Middle frontal gyrus (tissue), 1 donor: ENCODE data around the gene KCNQ1.

Experiments
- DNase-seq: peaks from one replicate; pipeline ENCODE4 v3.0.0-alpha.2; 2015; ENCODE audit warnings: low spot score; ENCODE audit errors: extremely low spot score

The KCNQ1 gene

DNA sequence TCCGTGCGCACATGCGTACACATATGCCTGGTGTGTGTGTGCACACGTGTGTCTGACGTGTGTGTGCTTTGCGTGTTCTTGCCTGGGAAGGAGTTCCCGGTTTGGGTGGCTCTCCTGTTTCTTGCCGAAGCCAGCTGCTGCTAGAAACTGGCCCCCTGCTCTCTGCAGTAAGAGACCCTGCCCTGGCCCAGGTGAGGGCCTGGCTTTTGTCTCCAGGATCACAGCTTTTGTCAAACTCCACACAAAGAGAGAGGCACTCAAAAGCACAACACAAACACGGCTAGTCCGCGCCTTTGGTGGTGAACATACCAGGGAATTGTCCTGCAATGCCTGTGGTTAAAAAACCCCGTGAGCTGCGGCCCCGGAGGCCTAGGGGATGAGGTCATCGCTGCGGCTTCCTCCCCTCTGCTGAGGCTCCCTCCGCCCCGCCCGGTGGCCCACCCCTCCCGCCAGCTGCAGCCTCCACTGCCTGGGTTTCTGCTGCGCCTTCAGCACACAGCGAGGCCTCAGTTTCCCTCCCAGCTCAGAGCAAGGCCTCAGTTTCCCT is 88.9 kb downstream of the KCNQ1 start:
- DNase-seq, result no peak

DNA sequence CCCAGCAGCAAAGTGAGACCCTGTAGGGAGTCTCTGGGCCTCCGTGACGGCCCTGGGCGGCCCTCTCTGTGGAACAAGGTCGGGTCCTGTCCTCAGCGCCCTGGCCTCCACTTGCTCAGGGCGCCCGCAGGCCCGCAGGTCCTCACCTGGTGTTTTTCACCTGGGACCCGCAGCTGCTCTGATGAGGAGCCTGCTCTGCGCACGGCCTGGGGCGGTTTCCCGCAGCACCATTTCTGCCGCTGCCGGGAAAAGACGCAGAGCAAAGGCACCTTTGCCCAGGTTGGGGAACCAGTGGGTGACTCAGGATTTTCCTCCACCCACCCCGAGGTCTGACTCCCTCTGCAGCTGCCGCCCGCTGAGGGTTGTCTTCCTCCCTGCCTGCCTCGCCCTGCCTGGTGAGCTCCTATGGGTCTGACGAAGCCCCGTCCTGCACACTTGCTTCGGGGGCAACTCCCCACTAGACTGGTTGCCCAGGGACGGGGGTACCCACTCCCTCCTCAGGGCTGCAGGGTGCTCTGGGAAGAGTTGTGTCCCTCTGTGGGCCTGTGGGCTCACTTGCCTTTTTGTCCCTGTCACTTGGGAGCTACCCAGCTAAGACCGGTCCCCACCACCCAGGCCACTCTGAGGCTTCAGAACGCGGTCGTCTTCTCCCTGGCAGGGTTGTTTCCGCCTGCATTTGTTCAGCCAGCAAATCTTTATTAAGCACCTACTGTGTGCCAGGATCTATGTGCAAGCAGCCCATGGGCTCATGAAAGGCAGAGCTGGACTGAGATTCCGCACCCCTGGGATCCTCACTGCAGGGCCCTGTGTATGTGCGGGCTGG is 89.5 kb downstream of the KCNQ1 start:
- DNase-seq, result no peak

DNA sequence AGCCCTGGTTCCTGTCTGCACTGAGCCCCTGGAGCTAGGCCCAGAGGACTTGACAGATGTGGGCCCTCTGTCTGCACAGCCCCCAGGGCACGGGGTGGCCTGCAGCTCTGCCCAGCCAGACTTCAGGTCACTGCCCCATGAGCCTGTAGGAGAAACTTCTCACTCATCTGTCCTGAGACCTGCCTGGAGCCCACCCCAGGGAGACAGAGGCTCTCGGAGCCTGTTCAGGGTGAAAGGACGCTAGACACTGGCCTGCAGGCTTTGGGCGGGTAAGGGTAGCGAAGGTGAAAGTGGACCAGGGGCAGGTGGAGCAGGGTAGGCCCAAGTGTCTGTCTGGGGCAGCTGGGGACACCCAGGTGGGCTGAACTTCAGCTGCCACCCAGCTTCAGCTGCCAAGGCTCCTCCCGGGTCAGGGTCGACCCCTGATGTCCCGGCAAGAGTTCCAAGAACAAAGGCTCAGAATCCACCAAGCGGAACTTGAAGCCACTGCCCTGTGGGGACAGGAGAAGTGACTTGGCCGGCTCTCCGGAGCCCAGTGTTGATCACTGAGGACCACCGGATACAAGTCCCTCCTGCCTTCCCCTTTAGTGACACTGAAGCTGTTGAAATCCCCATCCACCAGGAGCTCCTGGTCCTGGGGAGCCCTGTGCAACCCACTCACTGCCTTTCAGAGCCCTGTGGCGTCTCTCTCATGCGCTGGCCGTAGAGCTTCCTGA is 90.3 kb downstream of the KCNQ1 start:
- DNase-seq, result no peak

DNA sequence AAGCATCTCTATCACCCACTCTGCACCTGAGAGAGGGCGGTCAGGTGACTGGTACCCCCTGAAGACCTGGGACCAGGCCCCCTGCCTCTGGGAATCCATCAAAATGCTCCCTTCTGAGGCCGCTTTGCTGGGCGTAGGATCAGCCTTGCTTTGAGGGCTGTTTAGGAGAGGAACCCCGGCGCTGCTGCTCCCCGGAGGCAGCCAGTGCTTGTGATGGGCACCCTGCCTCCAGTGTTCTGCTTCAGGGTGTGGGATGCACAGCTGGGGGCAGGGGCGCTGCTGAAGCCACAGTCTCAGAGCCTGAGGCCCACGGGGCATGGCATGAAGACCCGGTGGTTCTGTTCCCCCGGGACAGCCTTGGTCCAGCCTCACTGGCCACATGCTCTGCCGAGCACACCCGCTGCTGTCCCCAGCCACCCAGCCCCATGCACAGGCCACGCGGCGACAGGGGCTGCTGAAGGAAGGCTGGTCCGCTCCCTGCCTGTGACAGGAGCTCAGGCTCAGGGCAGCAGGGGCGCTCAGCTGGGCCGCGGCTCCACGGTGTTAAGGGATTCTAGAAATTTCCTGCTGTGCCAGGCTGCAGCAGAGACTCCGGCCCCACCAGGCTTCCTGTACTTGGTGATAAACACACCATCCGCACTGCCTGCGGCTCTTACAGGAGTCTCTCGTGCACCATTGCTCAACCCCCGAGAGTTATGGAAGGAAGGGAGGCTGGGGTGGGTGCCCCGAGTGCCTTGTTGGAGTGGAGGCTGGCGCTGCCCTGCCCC is 91.0 kb downstream of the KCNQ1 start:
- DNase-seq, result no peak

DNA sequence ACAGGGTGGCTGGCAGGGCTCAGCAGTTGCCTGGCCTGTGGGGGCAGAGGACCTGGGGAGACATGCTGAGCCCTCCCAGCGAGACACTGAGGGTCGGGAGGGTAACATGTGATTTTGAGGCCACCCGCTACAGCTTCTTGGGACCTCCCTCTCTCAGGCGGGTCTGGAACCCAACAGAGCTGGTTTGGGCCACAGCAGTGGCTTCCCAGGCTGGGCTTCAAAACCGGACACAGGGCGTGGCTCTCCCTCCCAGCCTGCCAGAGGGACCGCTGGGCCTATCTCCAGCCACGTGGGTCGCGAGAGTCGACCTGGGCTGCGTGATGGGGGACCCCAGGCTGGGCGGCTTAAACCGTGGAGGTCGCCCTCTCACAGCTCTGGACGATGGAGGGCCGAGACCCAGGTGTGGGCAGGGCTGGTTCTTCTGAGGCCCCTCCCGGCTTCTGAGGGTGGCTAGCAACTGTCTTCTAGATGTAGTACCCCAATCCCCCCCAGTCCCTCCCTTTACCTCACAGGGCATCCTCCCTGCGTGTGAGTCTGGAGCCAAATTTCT is 91.7 kb downstream of the KCNQ1 start:
- no peak for DNase-seq

DNA sequence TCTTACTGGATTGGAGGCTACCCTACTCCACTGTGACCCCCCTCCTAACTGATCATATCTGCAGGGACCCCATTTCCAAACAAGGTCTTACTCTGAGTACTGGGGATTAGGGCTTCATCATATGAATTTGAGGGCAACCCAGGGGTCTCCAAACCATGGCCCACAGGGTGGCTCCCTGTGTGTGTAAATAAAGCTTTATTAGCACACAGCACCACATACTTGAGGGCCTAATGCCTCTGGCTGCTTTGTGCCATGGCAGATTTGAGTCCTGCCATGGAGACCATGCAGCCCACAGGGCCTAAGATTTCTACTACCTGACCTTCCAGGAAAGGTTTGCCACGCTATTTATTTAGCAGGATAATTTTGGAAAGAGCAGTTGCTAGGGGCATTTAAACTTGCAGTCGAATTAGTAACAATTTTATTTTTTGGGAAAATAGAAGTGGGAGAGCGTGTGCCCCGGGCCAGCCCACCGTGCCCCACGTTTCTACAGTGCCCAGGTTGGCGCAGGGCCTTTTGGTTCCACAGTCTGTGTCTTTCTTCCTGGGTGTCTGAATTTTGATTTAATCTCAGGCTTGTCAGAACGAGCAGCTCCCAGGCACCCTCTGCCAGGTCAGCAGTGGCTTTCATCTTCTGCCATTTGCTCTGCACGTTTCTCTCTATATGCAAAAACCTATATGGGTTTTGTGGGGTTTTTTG is 92.3 kb downstream of the KCNQ1 start:
- DNase-seq, result no peak

DNA sequence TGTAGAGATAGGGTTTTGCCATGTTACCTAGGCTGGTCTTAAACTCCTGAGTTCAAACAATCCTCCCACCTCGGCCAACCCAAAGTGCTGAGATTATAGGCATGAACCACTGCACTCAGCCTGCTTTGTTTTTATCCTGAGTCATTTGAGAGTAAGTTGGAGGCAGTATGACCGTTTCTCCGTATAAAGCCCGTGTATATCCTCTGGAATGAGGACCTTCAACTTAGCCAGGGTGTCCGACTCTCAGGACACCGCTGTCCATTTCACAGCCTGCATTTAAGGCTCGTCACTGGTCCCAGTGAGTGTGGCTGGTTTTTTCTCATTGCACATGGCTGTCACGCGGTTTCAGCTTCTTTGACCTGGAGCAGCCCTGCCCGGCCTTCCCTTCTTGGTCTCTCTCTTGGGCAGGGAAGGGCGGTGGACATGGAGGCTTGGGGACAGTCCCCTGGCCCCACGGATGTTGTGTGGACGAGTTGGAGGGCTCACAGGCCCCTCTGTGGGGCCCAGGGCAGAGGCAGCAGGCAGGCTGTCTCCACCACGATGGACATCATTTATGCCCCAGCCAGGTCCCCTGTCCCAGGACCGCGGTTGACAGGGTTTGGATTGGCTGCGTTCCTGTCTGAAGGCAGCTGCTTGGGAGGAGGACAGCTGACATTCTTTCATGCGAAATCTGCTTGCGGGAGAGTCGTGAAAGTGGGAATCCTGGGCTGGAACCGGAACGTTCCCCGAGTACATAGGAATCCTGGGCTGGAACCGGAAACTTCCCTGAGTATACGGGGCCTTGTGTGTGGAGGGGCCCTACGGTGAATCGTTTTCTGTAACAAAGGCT is 93.3 kb downstream of the KCNQ1 start:
- no peak for DNase-seq

DNA sequence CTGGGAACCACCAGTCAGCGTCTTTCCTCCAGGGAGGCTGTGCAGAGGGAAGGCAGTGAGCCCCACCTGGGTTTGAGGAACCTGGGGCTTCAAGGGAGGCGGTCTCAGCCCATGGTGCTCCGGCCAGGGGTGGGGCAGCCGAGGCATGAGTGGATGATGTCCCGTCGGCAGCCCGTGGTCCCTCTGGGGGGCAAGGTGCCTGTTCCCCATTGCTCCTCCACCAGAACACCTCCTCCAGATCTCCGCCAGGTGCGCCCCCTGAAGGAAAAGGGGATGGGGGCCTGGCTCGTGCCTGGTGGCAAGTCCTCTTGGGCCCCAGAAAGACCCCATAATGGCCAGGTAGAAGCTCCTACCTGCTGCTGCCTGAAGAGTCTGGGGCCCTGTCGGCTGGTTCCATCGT is 94.1 kb downstream of the KCNQ1 start:
- DNase-seq, result no peak

DNA sequence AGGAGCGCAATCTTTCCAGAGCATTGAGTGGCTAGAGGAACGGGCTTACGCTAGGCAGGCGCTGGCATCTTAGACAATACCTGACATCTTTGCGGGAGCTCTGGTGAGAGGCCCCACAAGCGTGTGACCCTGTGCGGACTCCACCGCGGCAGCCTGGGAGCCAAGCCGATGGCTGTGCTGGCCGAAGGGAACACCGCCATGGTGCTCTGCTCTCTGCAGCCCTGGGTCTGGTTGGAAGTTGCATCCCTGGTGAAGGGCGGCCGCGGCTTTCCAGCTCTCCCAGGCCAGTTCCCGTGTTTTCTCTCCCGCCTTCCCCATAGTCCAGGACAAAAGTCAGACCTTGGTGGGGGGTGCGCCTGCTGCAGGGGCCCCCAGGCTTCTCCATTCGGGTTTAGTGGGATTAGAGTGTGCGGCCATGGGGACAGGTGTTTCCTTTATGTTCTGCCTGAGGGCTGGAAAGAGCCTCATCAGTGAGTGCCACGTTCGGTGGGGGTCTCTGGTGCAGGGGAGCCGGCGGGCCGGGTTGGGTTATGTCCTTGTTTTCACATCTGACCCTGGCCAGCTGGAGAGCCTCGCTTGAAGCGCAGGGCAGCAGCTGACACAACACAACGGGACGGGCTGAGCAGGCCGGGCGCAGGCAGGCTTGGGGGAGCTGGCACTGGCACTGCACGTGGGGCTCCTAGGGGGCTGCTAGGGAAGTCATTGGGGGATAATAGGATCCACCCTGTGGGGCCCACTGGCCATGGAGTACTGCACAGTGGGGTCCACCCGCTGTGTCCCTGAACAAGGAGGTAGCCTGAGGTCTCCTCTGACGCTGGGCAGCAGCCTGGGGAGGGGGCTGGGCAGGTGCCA is 94.8 kb downstream of the KCNQ1 start:
- no peak for DNase-seq

DNA sequence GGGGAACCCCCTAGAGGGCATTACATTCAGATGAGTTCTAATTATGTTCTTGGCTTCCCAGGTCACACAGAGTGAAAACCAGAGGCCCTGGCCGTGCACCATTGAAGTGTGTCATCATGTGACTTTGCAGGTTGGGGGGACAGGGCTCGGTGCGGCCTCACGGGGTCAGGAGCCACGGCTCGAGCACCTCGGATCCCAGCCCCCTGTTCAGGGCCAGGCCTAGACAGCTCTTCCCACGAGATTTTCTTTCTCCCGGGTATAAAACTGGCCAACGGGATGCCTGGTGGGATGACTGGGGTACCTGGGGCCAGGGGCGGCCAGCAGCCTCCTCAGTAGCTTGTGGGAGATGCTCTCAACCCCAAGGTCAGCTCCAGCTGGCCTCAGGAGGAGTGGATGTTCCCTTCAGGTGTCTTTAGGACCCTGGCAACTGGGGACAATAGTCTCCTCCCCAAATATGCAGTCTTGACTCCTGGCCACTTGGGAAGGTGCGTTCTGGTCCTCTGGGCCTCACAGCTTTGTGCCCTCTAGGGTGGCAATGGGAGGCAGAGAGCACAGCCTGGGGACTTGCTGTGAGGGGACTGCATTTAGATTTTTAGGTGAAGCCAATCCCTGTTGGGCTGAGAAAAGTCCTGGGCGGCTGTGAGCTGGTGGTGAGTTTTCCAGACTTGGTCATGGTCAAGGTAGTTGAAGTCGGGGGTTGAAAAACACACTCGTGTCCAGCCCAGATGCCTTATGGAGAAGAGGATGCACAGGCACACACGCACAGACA is 95.6 kb downstream of the KCNQ1 start:
- no peak for DNase-seq

DNA sequence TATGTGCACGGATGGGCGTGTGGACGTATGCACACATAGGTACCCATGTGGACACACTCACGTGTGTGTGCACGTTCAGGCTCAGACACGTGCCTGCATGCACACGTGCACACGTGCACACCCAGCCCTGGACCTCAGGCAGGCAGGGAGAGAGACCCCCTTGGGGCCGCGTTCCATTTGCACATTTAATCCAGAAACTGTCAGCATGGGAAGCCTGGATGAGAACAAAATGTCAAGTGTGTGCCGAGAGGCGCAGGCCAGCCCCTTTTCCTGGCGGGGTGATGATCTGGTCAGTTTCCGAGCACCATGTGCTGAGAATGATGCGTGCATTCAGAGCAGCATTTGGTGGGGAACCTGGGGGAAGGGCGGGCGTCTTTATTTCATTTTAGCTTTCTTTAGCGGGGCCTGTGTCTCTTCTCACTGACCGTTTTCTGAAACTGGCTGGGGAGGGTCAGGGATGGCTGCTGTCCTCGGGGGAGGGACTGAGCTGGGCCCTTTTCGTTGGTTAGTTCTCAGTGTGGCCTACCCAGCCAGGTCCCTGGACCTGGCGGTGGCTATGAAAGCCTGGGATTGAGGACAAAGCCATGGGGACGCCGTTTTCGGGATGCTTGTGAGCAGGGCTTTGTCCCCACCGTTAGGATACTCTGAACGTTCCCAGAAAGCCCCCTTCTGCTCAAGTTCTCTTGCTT is 96.3 kb downstream of the KCNQ1 start:
- DNase-seq, result no peak

DNA sequence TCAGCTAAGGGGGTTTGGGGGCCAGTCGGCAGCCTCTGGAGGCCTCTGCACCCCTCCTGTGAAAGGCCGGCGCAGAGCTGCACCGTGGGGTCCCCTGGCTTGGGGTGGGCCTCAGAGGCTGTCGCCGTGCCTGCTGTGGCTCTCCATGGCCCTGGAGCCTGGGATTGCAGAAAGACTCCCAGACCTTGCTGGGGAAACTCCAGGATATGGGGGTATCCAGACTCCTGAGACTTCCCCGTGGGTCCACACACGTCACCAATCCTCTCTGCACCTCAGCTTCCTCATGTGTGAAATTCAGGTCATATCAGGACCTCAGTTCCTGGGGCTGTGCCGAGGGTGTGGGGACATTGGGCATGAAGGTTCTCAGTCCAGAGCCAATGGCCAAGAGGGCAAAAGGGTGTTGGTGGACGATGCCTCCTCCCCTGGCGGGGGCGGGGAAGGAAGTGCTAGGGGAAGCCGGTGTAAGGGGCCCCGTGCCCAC is 97.1 kb downstream of the KCNQ1 start:
- no peak for DNase-seq

DNA sequence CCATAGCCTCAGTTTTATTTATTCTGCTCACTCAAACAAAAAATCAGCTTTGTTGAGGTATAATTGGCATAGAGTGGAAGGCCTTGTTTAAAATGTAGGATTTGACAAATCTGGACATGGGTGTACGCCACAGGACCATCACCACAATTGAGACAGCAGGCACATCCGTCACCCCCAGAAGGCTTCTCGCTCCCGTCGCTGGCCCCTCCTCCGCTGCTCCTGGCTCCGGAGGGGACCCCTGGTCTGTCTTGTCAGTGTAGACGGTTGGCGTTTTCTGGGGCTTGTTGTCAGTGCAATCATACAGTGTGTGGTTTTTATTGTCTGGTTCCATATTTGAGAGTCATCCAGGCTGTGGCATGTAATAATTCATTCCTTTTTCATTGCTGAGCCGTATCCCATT is 97.6 kb downstream of the KCNQ1 start:
- no peak for DNase-seq

DNA sequence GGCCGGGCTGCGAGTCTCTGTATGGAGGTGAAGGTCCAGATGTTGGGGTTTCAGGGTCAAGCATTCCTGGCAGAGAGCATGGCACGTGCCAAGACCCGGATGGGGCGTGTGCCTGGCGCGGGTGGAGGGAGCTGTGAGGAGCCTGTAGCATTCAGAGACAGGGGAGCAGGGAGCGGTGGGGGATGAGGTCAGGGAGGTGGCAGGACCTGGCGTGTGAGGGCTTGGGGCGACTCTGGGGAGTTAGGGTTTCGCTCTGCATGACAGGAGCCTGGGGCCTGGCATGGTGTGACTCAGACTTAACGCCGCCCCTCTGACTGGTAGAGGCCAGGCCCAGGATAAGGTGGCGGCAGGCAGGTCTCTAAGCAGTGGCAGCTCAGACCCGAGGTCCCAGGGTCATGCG is 103.0 kb downstream of the KCNQ1 start:
- DNase-seq, result no peak

DNA sequence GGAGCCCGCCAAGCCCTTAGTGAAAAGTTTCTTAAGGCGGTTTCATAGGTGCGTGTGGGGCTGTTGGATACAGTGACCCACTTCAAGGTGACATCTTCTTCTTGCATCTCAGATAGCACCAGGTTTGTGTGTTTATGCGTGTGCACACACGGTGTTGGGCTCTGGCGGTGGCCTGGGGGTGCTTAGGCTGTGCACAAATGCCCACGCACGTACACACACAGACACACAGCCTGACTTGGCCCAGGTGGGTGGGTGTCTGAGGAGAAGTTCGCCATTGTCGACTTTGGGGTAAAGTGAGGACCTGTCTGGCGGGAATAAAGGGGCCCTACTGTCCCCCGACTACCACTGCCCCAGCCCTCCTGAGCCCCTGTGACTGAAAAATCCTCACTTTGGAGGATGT is 103.8 kb downstream of the KCNQ1 start:
- DNase-seq, result no peak

DNA sequence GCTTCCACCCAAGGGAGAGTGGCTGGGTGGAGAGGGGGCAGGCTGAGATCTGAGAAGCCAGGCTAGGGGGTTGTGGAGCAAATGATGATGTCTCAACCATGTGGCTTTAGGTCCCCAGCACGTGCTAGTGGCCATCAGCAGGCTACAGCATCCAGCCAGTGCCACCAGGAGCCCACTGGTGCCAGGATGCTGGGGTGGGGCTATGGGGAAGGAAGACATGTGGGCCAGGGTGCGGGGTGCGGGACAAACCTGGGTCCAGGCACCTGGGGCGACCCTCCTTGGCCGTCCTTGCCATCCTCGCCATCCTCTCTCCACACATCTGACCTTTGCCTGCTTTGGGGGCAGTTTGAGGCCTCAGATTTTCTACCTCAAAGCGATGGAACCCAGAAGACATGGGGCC is 104.3 kb downstream of the KCNQ1 start:
- no peak for DNase-seq

DNA sequence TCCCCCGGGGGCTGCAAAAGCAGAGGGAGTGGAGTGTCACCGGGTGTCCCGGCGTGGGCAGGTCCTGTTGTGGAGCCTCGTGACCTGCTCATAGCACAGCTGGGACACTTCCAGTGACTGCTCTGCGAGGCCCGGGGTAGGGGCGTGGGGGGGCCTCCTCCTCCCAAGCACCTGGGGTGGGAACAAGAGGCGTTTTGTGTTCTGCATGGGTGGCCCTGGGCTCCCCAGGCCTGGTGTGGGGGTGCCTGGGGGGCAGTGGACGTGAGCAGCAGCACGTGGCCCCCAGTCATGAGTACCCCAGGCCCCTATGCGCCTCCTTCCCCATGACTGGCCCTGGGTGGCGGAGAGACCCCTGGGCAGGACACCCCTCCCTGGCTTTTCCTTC is 104.7 kb downstream of the KCNQ1 start:
- no peak for DNase-seq
